GM12878 (cell line): Measurements from ENCODE around the gene GCNT2. TPM values are rescaled to one million over a fixed set of nuclear protein-coding genes. Genes with fewer than 3 reads are reported as not detected.

Experiments used
- ATAC-seq: fragments of 200-7000 bp; cut with Tn5 transposase; 3 replicates; pipeline ENCODE4 v1.9.1; 2020; ENCODE audit warnings: mild to moderate bottlenecking, moderate library complexity
- BruUV-seq: library from RNA; stranded (reverse); fragments of 400-500 nt; replicated peaks from 2 replicates; lab custom pipeline; 2021; lab: Mats Ljungman, UMichigan
- CTCF ChIA-PET: fragments of 300-600 bp; sonication (Branson Sonifier 250); formaldehyde crosslinking; extraction: SDS; loops from one replicate; lab custom pipeline; 2021; ENCODE audit warnings: inconsistent platforms; lab: Yijun Ruan, JAX
- POLR2A ChIA-PET: fragments of 350-600 bp; formaldehyde crosslinking; extraction: SDS; loops from one replicate; lab custom pipeline; 2021; ENCODE audit warnings: inconsistent platforms; lab: Charles Lee
- RAD21 ChIA-PET: fragments of 300-600 bp; sonication (Branson Sonifier 250); formaldehyde crosslinking; loops from one replicate; lab custom pipeline; 2023; ENCODE audit warnings: antibody characterized with exemption; ENCODE audit not compliant: unreplicated experiment; lab: Charles Lee
- SMC1A ChIA-PET: fragments of 300-600 bp; sonication (Branson Sonifier 250); formaldehyde crosslinking; loops from one replicate; lab custom pipeline; 2023; ENCODE audit not compliant: unreplicated experiment, uncharacterized antibody; lab: Charles Lee
- DNase-seq: peaks from one replicate; pipeline ENCODE4 v3.0.0-alpha.2; 2011; ENCODE audit warnings: low read depth, low spot score
- FAIRE-seq: peaks from 3 replicates; lab custom pipeline; 2011; peaks lifted over from hg19 to GRCh38; lab: Jason Lieb, UNC
- H2AFZ ChIP-seq: 2 replicates; pipeline ENCODE4 v1.6.0; 2011; ENCODE audit warnings: low read depth, low read length, control low read depth; ENCODE audit not compliant: control insufficient read depth
- H3K27ac ChIP-seq: 2 replicates; pipeline ENCODE4 v1.5.1; 2011; ENCODE audit warnings: control low read depth; ENCODE audit not compliant: control insufficient read depth, insufficient read depth
- H3K27me3 ChIP-seq, 2 experiments: replicated peaks in 1 of 2; 2 replicates each; pipeline versions ENCODE4 v1.6.0 to v1.6.1; 2011; ENCODE audit warnings: low read length in 1 of 2; ENCODE audit not compliant: control insufficient read depth in 2 of 2, insufficient read depth in 2 of 2
- H3K36me3 ChIP-seq, 2 experiments: 2 replicates each; pipeline ENCODE4 v1.5.1; 2011; ENCODE audit warnings: low read length in 1 of 2; ENCODE audit not compliant: control insufficient read depth in 2 of 2, insufficient read depth in 2 of 2
- H3K4me1 ChIP-seq: 2 replicates; pipeline ENCODE4 v1.6.1; 2011; ENCODE audit warnings: mild to moderate bottlenecking, low read length, moderate library complexity, mixed read lengths; ENCODE audit not compliant: control insufficient read depth, insufficient read depth
- H3K4me2 ChIP-seq: 2 replicates; pipeline ENCODE4 v1.6.0; 2011; ENCODE audit warnings: control low read depth; ENCODE audit not compliant: control insufficient read depth, insufficient read depth
- H3K4me3 ChIP-seq: fragments of 200-600 bp; sonication (generic); 2 replicates; pipeline ENCODE4 v1.5.1; 2016
- H3K79me2 ChIP-seq: 2 replicates; pipeline ENCODE4 v1.6.0; 2011; ENCODE audit warnings: low read length; ENCODE audit not compliant: control insufficient read depth, insufficient read depth
- H3K9ac ChIP-seq: 2 replicates; pipeline ENCODE4 v1.8.0; 2011; ENCODE audit warnings: low read length, control low read depth, mixed read lengths; ENCODE audit not compliant: control insufficient read depth, insufficient read depth
- H3K9me3 ChIP-seq: replicated peaks from 3 replicates; pipeline ENCODE4 v1.5.1; 2011; ENCODE audit warnings: mild to moderate bottlenecking, low read length; ENCODE audit not compliant: control insufficient read depth, insufficient read depth
- H4K20me1 ChIP-seq: 2 replicates; pipeline ENCODE4 v1.6.0; 2011; ENCODE audit not compliant: control insufficient read depth, insufficient read depth
- ASH2L ChIP-seq: fragments of 300-600, 200-600 bp; sonication (generic); IDR thresholded peaks from 2 replicates; pipeline ENCODE4 v1.6.1; 2017; ENCODE audit warnings: low read depth, mild to moderate bottlenecking, borderline replicate concordance
- E2F8 ChIP-seq: fragments of 450-650 bp; IDR thresholded peaks from 2 replicates; pipeline ENCODE4 v1.6.1; 2018; ENCODE audit warnings: mild to moderate bottlenecking, low read depth, moderate library complexity; ENCODE audit not compliant: partially characterized antibody
- GABPA ChIP-seq: IDR thresholded peaks from 2 replicates; pipeline ENCODE4 v1.6.1; 2014; ENCODE audit warnings: antibody characterized with exemption, low read depth, mild to moderate bottlenecking, inconsistent platforms
- HDGF ChIP-seq: fragments of 450-650 bp; IDR thresholded peaks from 2 replicates; pipeline ENCODE4 v1.6.1; 2016; ENCODE audit warnings: antibody characterized with exemption
- JUND ChIP-seq: IDR thresholded peaks from 2 replicates; pipeline ENCODE4 v1.6.1; 2012; ENCODE audit warnings: low read depth, mild to moderate bottlenecking, low read length, improper control_type of control experiment, moderate library complexity
- KLF5 ChIP-seq: fragments of 450-650 bp; IDR thresholded peaks from 2 replicates; pipeline ENCODE4 v1.6.1; 2014; ENCODE audit warnings: mild to moderate bottlenecking; ENCODE audit not compliant: partially characterized antibody
- MXI1 ChIP-seq: fragments of 150-350 bp; IDR thresholded peaks from 2 replicates; pipeline ENCODE4 v1.6.1; 2011; ENCODE audit warnings: low read depth, mild to moderate bottlenecking, inconsistent platforms, low read length, improper control_type of control experiment
- POLR2AphosphoS5 ChIP-seq: IDR thresholded peaks from 2 replicates; pipeline ENCODE4 v1.6.1; 2011; ENCODE audit warnings: mild to moderate bottlenecking, low read length, inconsistent platforms
- RAD21 ChIP-seq: IDR thresholded peaks from 2 replicates; pipeline ENCODE4 v1.6.1; 2011; ENCODE audit warnings: mild to moderate bottlenecking, low read depth, low read length, moderate library complexity; ENCODE audit not compliant: insufficient read depth
- SP1 ChIP-seq: IDR thresholded peaks from one replicate; pipeline ENCODE4 v1.6.1; 2011; ENCODE audit warnings: low read depth, low read length
- SUPT20H ChIP-seq: IDR thresholded peaks from 2 replicates; pipeline ENCODE4 v1.6.1; 2011; ENCODE audit warnings: low read depth, mild to moderate bottlenecking, low read length, moderate library complexity, borderline replicate concordance; ENCODE audit not compliant: control insufficient read depth
- TCF3 ChIP-seq: IDR thresholded peaks from 2 replicates; pipeline ENCODE4 v1.6.1; 2012; ENCODE audit warnings: low read depth, mild to moderate bottlenecking, low read length, borderline replicate concordance; ENCODE audit not compliant: insufficient read depth
- YY1 ChIP-seq: IDR thresholded peaks from 2 replicates; pipeline ENCODE4 v1.6.1; 2011; ENCODE audit warnings: low read depth, mild to moderate bottlenecking, low read length
- ZBTB4 ChIP-seq: fragments of 450-650 bp; formaldehyde crosslinking; IDR thresholded peaks from 2 replicates; pipeline ENCODE4 v1.4.0; 2022; ENCODE audit warnings: mild to moderate bottlenecking, moderate library complexity
- ZBTB40 ChIP-seq: fragments of 450-650 bp; IDR thresholded peaks from 2 replicates; pipeline ENCODE4 v1.6.1; 2016; ENCODE audit warnings: mild to moderate bottlenecking, moderate library complexity, borderline replicate concordance
- ZNF622 ChIP-seq: fragments of 450-650 bp; IDR thresholded peaks from 2 replicates; pipeline ENCODE4 v1.6.1; 2017; ENCODE audit warnings: mild to moderate bottlenecking, inconsistent platforms
- WGBS: methylation state at CpG from one replicate; pipeline ENCODE4 v1.1.6; 2016; ENCODE audit warnings: low lambda C conversion rate; ENCODE audit not compliant: insufficient replicate concordance, insufficient coverage; ENCODE audit errors: missing lambda C conversion rate; 5-methylcytosine and 5-hydroxymethylcytosine counted together
- in situ Hi-C: fragments of 300-500 bp; cut with MboI; formaldehyde crosslinking; loops from 9 replicates; pipeline ENCODE4 v1.14.3; 2018; ENCODE audit warnings: mixed read lengths
- intact Hi-C: fragments of 100-400 bp; cut with micrococcal nuclease; formaldehyde crosslinking; loops from one replicate; pipeline ENCODE4 v1.14.2; 2022; ENCODE audit not compliant: unreplicated experiment
- polyA plus RNA-seq, 11 experiments: library from polyadenylated mRNA; depleted of rRNA in 4 of 11; unstranded in 6 of 11; stranded (reverse) in 5 of 11; fragments of >200 nt; fragmentation: Nextera tagmentation in 4 of 11; fragmentation: Illumina TruSeq in 1 of 11; extraction: Ambion mirVana in 4 of 11; extraction: Trizol in 1 of 11; gene quantifications; 1 replicate in 1 of 11; 2 replicates in 10 of 11; pipeline versions ENCODE4 v1.2.1 to v1.2.3, GENCODE V29; 2011 to 2016; ENCODE audit warnings: inconsistent platforms in 2 of 11, missing spikeins in 2 of 11, low read depth in 1 of 11
- total RNA-seq, 4 experiments: library from RNA; depleted of rRNA in 3 of 4; stranded (reverse); fragments of >200 nt in 3 of 4; fragmentation: Illumina TruSeq in 1 of 4; extraction: Trizol in 1 of 4; gene quantifications; 2 replicates each; pipeline versions ENCODE4 v1.2.1 to v1.2.3, GENCODE V29; 2013 to 2021

The GCNT2 gene
- total and polyA plus RNA-seq, 10 of the 15 experiments (the other 5 are each of a cell fraction or from before 2014, with no cell fraction given), result 5.0 to 21.6 (median 11.9) TPM

GRCh38 chr6:10550764-10551163 is 29.6 kb downstream of the GCNT2 start:
- FAIRE-seq (no peak), DNase-seq (no peak), ATAC-seq (no peak)
- no peak overlapping the region for H3K9ac ChIP-seq
- peaks cover 0 to 5% of the 10 kb centered on the region in 2 experiments; a peak in 2 of 4 replicates for H3K36me3 ChIP-seq
- H3K4me1 ChIP-seq, result no peaks in the 10 kb centered on the region
- no peaks in the 10 kb centered on the region for H3K27me3 ChIP-seq
- no peaks in the 10 kb centered on the region for H3K9me3 ChIP-seq
- 100% methylated on average over 1 of the region's 1 CpG for WGBS
- H3K4me2 ChIP-seq, result no peak overlapping the region
- intact Hi-C loops (no loop called here), in situ Hi-C loops (no loop called here)
- ChIA-PET RAD21 (no interaction called here), CTCF (no interaction called here), POLR2A (no interaction called here), SMC1A (no interaction called here)
- no peaks in the 10 kb centered on the region for H4K20me1 ChIP-seq
- H3K79me2 ChIP-seq, result peaks cover 24% of the 10 kb centered on the region
- no peak overlapping the region for H2AFZ ChIP-seq
- H3K27ac ChIP-seq, result no peak overlapping the region
- no TSS peak for BruUV-seq
- H3K4me3 ChIP-seq, result no peak overlapping the region
- TF ChIP-seq ASH2L (no peak), ZBTB40 (no peak), KLF5 (no peak), YY1 (no peak), MXI1 (no peak), ZBTB4 (no peak), HDGF (no peak), RAD21 (no peak), ZNF622 (no peak), JUND (no peak), SP1 (no peak), SUPT20H (no peak), E2F8 (no peak), POLR2AphosphoS5 (no peak), TCF3 (no peak), GABPA (no peak)
